Measurements from ENCODE around the gene HTATSF1. TPM values are rescaled to one million over a fixed set of nuclear protein-coding genes. Genes with fewer than 3 reads are reported as not detected.
A peak's percentile ranks its signal among the peaks of the same experiment; 100 is the strongest.

HTATSF1 gene
- total RNA-seq, 3 donors from 2014 or later = 42.0 to 53.4 (median 52.2) TPM

DNA sequence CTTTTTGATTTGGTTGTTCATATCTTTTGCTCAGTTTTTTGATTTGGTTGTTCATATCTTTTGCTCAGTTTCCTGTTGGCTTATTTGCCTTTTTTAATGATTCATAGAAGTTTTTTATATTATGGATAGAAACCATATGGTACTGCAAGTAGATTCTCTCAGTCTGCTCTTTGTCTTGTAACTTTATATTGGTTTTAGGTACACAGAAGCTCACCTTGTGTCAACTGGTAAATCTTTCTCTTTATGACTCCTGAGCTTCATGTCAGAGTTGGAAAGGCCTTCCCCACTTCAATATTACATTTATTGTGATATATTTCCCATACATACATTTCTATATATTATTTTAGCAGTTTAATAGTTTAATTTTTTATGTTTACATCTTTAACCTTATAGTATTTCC lies 26.4 kb downstream of the HTATSF1 start:
- intact Hi-C loops (cut with DNase I; ENCODE audit: low total_unique reads) = no loop called here
- DNase-seq (ENCODE audit: low spot score in 2 of 2) = no peak
- peaks cover 0 to 8% of the 10 kb centered on the region in 2 donors for H3K27me3 ChIP-seq
- no peak overlapping the region for H3K27ac ChIP-seq
- TF ChIP-seq, protein P1, sequence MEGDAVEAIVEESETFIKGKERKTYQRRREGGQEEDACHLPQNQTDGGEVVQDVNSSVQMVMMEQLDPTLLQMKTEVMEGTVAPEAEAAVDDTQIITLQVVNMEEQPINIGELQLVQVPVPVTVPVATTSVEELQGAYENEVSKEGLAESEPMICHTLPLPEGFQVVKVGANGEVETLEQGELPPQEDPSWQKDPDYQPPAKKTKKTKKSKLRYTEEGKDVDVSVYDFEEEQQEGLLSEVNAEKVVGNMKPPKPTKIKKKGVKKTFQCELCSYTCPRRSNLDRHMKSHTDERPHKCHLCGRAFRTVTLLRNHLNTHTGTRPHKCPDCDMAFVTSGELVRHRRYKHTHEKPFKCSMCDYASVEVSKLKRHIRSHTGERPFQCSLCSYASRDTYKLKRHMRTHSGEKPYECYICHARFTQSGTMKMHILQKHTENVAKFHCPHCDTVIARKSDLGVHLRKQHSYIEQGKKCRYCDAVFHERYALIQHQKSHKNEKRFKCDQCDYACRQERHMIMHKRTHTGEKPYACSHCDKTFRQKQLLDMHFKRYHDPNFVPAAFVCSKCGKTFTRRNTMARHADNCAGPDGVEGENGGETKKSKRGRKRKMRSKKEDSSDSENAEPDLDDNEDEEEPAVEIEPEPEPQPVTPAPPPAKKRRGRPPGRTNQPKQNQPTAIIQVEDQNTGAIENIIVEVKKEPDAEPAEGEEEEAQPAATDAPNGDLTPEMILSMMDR (IDR thresholded peaks at IDR 0.05) = no peak
- TF ChIP-seq POLR2AphosphoS5 (IDR thresholded peaks at IDR 0.05) (no peak), POLR2A (IDR thresholded peaks at IDR 0.05) (no peak)
- no peak overlapping the region for H3K4me3 ChIP-seq
- no peaks in the 10 kb centered on the region for H3K4me1 ChIP-seq
- H3K36me3 ChIP-seq = no peaks in the 10 kb centered on the region
- no peaks in the 10 kb centered on the region for H3K9me3 ChIP-seq

DNA sequence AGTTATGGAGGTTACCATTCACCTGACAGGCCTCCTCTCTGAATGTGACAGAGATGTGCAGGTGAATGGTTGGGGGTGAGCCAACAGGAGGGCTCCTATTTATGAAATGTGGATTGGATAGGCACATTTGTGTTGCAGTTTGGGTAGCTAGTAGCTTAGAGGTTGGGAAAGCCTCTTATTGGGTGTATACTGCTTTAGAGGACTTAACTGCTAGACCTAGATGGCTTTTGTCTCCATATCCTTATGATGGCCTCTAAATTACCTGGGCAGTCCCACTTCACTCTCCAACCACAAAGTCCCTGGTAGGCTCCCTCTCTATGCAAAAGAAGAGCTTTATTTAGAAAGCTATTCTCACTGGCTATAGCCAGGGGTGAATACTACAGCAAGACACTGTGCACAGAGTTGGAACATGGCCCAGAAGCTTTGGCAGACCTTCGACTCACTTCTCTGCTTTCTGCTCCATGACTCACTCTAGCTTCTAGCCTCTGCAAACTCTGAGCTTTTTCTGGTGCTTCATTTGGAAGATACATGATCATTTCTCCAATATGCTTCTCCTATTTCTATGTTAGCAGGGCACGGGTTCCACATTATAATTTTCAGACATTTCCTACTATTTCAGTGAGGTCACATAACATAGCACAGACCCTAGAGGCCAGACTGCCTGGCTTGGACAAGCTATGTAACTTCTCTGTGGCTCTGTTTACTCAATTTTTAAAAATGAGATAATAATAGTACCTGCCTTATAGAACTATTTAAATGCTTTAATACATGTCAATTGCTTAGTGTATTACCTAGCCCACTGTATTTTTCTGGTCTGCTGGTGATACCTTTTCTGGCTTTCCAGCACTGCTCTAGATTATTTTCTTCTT lies 28.6 kb downstream of the HTATSF1 start:
- Histone ChIP-seq H3K4me1 (no peaks in the 10 kb centered on the region), H3K4me3 (no peak overlapping the region), H3K27me3 (peaks cover 0 to 10% of the 10 kb centered on the region in 2 donors), H3K9me3 (no peaks in the 10 kb centered on the region), H3K36me3 (no peaks in the 10 kb centered on the region), H3K27ac (peak overlapping the region; percentile 61 to 65)
- TF ChIP-seq POLR2AphosphoS5 (IDR thresholded peaks at IDR 0.05) = no peak
- TF ChIP-seq, protein P1 (IDR thresholded peaks at IDR 0.05) = no peak
- no peak for TF ChIP-seq POLR2A (IDR thresholded peaks at IDR 0.05)
- intact Hi-C loops (cut with DNase I; ENCODE audit: low total_unique reads) = no loop called here
- DNase-seq (ENCODE audit: low spot score in 2 of 2) = peak; percentile 61 to 64

DNA sequence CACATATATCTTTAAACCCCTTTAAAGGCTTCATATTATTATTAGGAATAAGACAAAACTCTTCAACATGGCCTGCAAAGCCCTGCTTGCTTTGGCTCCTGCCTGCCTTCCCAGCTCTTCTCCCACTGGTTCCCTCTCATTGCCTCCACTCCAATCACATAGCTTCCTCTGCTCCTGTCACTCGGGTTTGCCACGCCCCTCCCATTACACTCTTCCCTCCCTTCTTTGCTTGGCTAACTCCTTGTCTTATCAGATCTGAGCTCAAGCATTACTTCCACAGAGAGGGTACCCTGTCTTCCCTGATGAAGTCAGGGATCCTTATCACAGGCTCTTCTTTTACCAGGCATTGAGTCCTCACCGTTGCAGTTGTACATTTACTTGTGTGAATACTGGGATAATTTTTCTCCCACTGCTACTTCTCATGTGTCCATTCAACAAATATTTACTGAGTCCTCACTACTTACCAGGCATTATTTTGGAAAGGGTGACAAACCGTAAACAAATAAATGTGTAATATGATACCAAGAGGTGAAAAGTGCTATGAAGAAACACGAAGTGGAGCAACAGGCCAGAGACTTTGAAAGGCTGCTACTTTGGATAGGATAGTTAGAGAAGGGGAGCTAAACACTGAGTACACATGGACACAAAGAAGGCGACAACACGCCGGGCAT lies 31.4 kb downstream of the HTATSF1 start:
- no peak for DNase-seq (ENCODE audit: low spot score in 2 of 2)
- TF ChIP-seq POLR2A (IDR thresholded peaks at IDR 0.05) (no peak), POLR2AphosphoS5 (IDR thresholded peaks at IDR 0.05) (no peak)
- TF ChIP-seq, protein P1 (IDR thresholded peaks at IDR 0.05) = no peak
- H3K27ac ChIP-seq = no peak overlapping the region
- no peaks in the 10 kb centered on the region for H3K4me1 ChIP-seq
- H3K4me3 ChIP-seq = no peak overlapping the region
- H3K27me3 ChIP-seq = peaks cover 0 to 21% of the 10 kb centered on the region in 2 donors
- H3K9me3 ChIP-seq = no peaks in the 10 kb centered on the region
- no peaks in the 10 kb centered on the region for H3K36me3 ChIP-seq
- intact Hi-C loops (cut with DNase I; ENCODE audit: low total_unique reads) = no loop called here

DNA sequence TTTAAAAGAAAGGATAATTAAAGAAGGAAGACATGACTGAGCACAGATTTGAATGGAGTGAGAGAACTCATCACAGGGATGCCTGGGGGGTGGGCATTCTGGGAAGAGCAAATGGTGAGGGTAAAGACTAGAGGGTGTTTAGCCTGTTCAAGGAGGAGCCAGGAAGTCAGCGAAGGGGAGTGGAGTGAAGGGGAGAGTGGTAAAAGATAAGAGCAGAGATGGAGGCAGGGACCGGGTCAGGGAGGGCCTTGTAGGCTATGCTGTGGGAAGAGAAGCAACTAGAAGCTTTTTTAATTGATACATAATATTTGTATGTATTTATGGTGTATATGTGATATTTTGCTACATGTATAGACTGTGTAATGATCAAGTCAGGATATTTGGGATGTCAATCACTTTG lies 32.4 kb downstream of the HTATSF1 start:
- Histone ChIP-seq H3K27ac (no peak overlapping the region), H3K27me3 (peaks cover 0 to 23% of the 10 kb centered on the region in 2 donors), H3K4me3 (no peak overlapping the region), H3K36me3 (no peaks in the 10 kb centered on the region), H3K9me3 (no peaks in the 10 kb centered on the region), H3K4me1 (no peaks in the 10 kb centered on the region)
- intact Hi-C loops (cut with DNase I; ENCODE audit: low total_unique reads) = no loop called here
- no peak for DNase-seq (ENCODE audit: low spot score in 2 of 2)
- TF ChIP-seq POLR2AphosphoS5 (IDR thresholded peaks at IDR 0.05) (no peak), POLR2A (IDR thresholded peaks at IDR 0.05) (no peak)
- TF ChIP-seq, protein P1 (IDR thresholded peaks at IDR 0.05) = no peak

DNA sequence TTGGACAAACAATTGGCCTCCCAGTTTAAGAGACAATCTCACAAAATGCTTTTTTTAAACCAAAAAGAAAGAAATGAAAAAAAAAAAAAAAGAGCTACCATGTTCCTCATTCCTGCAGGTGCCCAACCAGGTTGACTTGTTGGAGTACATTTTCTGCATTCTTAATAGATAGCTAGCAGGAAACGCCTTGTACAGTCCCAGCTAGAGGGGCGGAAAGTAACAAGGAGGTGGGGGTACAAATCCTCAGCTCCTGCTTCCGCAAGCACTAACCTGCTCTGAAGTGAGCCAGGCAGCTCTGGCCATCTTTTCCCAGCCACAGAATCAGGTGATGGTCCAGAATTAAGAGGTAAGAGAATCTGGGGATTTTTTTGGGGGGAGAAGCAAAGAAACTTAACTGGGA lies 34.6 kb downstream of the HTATSF1 start, which contains the start of gene VGLL1:
VGLL1 (plus strand) TSS at position 265 of the 400 bp plus-strand sequence. CDS start 3,806 bp downstream, outside the sequence.
- peaks cover 0 to 35% of the 10 kb centered on the region in 2 donors for H3K27me3 ChIP-seq
- H3K9me3 ChIP-seq = no peaks in the 10 kb centered on the region
- H3K4me3 ChIP-seq = no peak within 1 kb of the TSS
- no peak within 1 kb of the TSS for H3K27ac ChIP-seq
- no peak for DNase-seq (ENCODE audit: low spot score in 2 of 2)
- TF ChIP-seq POLR2A (IDR thresholded peaks at IDR 0.05) (no peak), POLR2AphosphoS5 (IDR thresholded peaks at IDR 0.05) (no peak)
- TF ChIP-seq, protein P1 (IDR thresholded peaks at IDR 0.05) = no peak
- no peaks in the 10 kb centered on the region for H3K36me3 ChIP-seq
- H3K4me1 ChIP-seq = no peaks in the 10 kb centered on the region
- intact Hi-C loops (cut with DNase I; ENCODE audit: low total_unique reads) = no loop called here

Measured in breast epithelium (tissue), 4 donors.